ENCODE measurements around the gene GPR171.

DNA sequence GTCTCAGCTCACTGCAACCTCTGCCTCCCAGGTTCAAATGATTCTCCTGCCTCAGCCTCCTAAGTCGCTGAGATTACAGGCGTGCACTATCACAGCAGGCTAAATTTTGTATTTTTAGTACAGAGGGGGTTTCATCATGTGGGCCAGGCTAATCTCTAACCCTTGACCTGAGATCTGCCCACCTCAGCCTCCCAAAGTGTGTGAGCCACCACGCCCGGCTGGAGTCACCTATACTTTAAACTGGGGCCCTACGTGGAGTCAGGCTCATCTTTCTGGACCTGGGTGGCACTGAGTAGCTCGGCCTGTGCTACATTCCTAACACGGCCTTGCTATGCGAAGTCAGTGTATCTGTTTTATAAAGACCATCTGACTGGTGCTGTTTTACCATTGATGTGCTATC is 5.8 kb downstream of the GPR171 start:
- TF ChIP-seq, protein P1, sequence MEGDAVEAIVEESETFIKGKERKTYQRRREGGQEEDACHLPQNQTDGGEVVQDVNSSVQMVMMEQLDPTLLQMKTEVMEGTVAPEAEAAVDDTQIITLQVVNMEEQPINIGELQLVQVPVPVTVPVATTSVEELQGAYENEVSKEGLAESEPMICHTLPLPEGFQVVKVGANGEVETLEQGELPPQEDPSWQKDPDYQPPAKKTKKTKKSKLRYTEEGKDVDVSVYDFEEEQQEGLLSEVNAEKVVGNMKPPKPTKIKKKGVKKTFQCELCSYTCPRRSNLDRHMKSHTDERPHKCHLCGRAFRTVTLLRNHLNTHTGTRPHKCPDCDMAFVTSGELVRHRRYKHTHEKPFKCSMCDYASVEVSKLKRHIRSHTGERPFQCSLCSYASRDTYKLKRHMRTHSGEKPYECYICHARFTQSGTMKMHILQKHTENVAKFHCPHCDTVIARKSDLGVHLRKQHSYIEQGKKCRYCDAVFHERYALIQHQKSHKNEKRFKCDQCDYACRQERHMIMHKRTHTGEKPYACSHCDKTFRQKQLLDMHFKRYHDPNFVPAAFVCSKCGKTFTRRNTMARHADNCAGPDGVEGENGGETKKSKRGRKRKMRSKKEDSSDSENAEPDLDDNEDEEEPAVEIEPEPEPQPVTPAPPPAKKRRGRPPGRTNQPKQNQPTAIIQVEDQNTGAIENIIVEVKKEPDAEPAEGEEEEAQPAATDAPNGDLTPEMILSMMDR (IDR thresholded peaks at IDR 0.05; ENCODE audit: poor library complexity): no peak
- TF ChIP-seq EZH2 (IDR thresholded peaks at IDR 0.05; ENCODE audit: borderline replicate concordance): no peak
